CD14-positive monocyte (primary cell): ENCODE results near the gene CCNI2. TPM values are rescaled to one million over a fixed set of nuclear protein-coding genes. Genes with fewer than 3 reads are reported as not detected.

ENCODE experiments used
- DNase-seq, 3 donors: peaks; one replicate each; pipeline ENCODE4 v3.0.0-alpha.2; 2011 to 2022
- H2AFZ ChIP-seq: 2 replicates; pipeline ENCODE4 v1.6.0; 2012; ENCODE audit warnings: mild to moderate bottlenecking, low read depth, low read length, inconsistent platforms; ENCODE audit not compliant: insufficient read depth, poor library complexity, severe bottlenecking
- H3K27ac ChIP-seq, 2 donors: 1 replicate in 1 of 2; 2 replicates in 1 of 2; pipeline ENCODE4 v1.5.1; 2012 to 2013; ENCODE audit warnings: low read length in 2 of 2, control low read depth in 1 of 2, inconsistent platforms in 1 of 2, low read depth in 1 of 2, mild to moderate bottlenecking in 1 of 2
- H3K27me3 ChIP-seq, 2 donors: one replicate each; pipeline versions ENCODE4 v1.6.0 to v1.6.1; 2011 to 2013; ENCODE audit warnings: low read length in 2 of 2; ENCODE audit not compliant: control insufficient read depth in 2 of 2, insufficient read depth in 2 of 2
- H3K36me3 ChIP-seq, 2 donors: replicated peaks in 1 of 2; 1 replicate in 1 of 2; 2 replicates in 1 of 2; pipeline versions ENCODE4 v1.5.1 to v1.6.1; 2012 to 2013; ENCODE audit warnings: low read length in 2 of 2, control low read depth in 1 of 2, inconsistent platforms in 1 of 2, mild to moderate bottlenecking in 1 of 2; ENCODE audit not compliant: insufficient read depth in 2 of 2, control insufficient read depth in 1 of 2
- H3K4me1 ChIP-seq, 2 donors: 1 replicate in 1 of 2; 2 replicates in 1 of 2; pipeline versions ENCODE4 v1.5.1 to v1.6.1; 2012 to 2013; ENCODE audit warnings: low read length in 2 of 2, control low read depth in 1 of 2, inconsistent platforms in 1 of 2, mild to moderate bottlenecking in 1 of 2, moderate library complexity in 1 of 2; ENCODE audit not compliant: insufficient read depth in 2 of 2, control insufficient read depth in 1 of 2
- H3K4me2 ChIP-seq: replicated peaks from 2 replicates; pipeline ENCODE3; 2012; ENCODE audit warnings: low read length, moderate library complexity, mild to moderate bottlenecking; ENCODE audit not compliant: poor library complexity, severe bottlenecking; ENCODE audit errors: extremely low read depth
- H3K4me3 ChIP-seq, 3 experiments: fragments of 200-600 bp in 1 of 3; sonication (generic) in 1 of 3; replicated peaks in 1 of 3; 1 replicate in 2 of 3; 2 replicates in 1 of 3; pipeline ENCODE4 v1.5.1; 2011 to 2013; ENCODE audit warnings: low read length in 3 of 3, mild to moderate bottlenecking in 3 of 3, control low read depth in 2 of 3, low read depth in 2 of 3, inconsistent platforms in 1 of 3, moderate library complexity in 1 of 3
- H3K79me2 ChIP-seq: 2 replicates; pipeline ENCODE4 v1.6.0; 2012; ENCODE audit warnings: mild to moderate bottlenecking, control low read depth, inconsistent platforms, low read length, moderate library complexity; ENCODE audit not compliant: insufficient read depth
- H3K9ac ChIP-seq: 2 replicates; pipeline ENCODE4 v1.6.0; 2017; ENCODE audit warnings: low read length, mild to moderate bottlenecking; ENCODE audit not compliant: insufficient read depth, poor library complexity, severe bottlenecking
- H3K9me3 ChIP-seq, 2 donors: replicated peaks in 1 of 2; 1 replicate in 1 of 2; 2 replicates in 1 of 2; pipeline versions ENCODE4 v1.5.1 to v1.6.1; 2012 to 2013; ENCODE audit warnings: low read length in 2 of 2, control low read depth in 1 of 2; ENCODE audit not compliant: control insufficient read depth in 1 of 2, insufficient read depth in 1 of 2
- H4K20me1 ChIP-seq: 2 replicates; pipeline ENCODE4 v1.6.0; 2012; ENCODE audit warnings: mild to moderate bottlenecking, low read length, control low read depth, moderate library complexity; ENCODE audit not compliant: insufficient read depth
- H3K27ac Mint-ChIP-seq, 7 donors: one replicate each; pipeline ENCODE4 v1.8.0; 2020; ENCODE audit warnings: mild to moderate bottlenecking in 7 of 7, mixed read lengths in 7 of 7, moderate library complexity in 6 of 7, inconsistent platforms in 2 of 7
- H3K27me3 Mint-ChIP-seq, 3 donors: one replicate each; pipeline ENCODE4 v1.8.0; 2021 to 2022; ENCODE audit warnings: low read depth in 3 of 3, mild to moderate bottlenecking in 3 of 3, mixed read lengths in 3 of 3, moderate library complexity in 3 of 3, inconsistent platforms in 1 of 3
- H3K36me3 Mint-ChIP-seq, 2 donors: one replicate each; pipeline ENCODE4 v1.8.0; 2020; ENCODE audit warnings: mixed read lengths in 2 of 2, inconsistent platforms in 1 of 2, mild to moderate bottlenecking in 1 of 2
- H3K4me1 Mint-ChIP-seq: one replicate; pipeline ENCODE4 v1.8.0; 2020; ENCODE audit warnings: mild to moderate bottlenecking, mixed read lengths
- H3K4me3 Mint-ChIP-seq, 2 donors: one replicate each; pipeline ENCODE4 v1.8.0; 2020; ENCODE audit warnings: mild to moderate bottlenecking in 2 of 2, mixed read lengths in 2 of 2, moderate library complexity in 1 of 2
- H3K9me3 Mint-ChIP-seq, 7 donors: one replicate each; pipeline ENCODE4 v1.8.0; 2020 to 2022; ENCODE audit warnings: mixed read lengths in 7 of 7, mild to moderate bottlenecking in 6 of 7, moderate library complexity in 6 of 7, inconsistent platforms in 2 of 7
- CTCF ChIP-seq: fragments of 200-600 bp; IDR thresholded peaks from one replicate; pipeline ENCODE4 v1.8.0; 2022; ENCODE audit warnings: antibody characterized with exemption, mild to moderate bottlenecking
- WGBS: methylation state at CpG from one replicate; pipeline ENCODE4 v1.1.5; 2013; ENCODE audit warnings: missing lambda C conversion rate; ENCODE audit not compliant: insufficient coverage; 5-methylcytosine and 5-hydroxymethylcytosine counted together
- intact Hi-C, 2 donors: fragments of 100-400 bp; cut with micrococcal nuclease; formaldehyde crosslinking; loops; one replicate each; pipeline versions ENCODE4 v1.15.0 to v1.15.1; 2023
- polyA plus RNA-seq, 3 donors: library from polyadenylated mRNA; depleted of rRNA in 1 of 3; unstranded in 2 of 3; stranded (reverse) in 1 of 3; fragments of 300-500 nt in 2 of 3; fragments of >200 nt in 1 of 3; fragmentation: Illumina TruSeq in 2 of 3; gene quantifications; 1 replicate in 2 of 3; 2 replicates in 1 of 3; pipeline ENCODE4 v1.2.3, GENCODE V29; 2012 to 2021

The CCNI2 gene
- polyA plus RNA-seq, 3 donors: 0.72 TPM; not detected in 2

- H3K27ac Mint-ChIP-seq: peak overlapping the region in 1 of 7 donors; percentile 74
Observed at GRCh38 chr5:132762246-132763000, 15.2 kb downstream of the CCNI2 start.

More at GRCh38 chr5:132762246-132763000, 15.2 kb downstream of the CCNI2 start:
- Histone ChIP-seq H3K4me2 (no peak overlapping the region), H3K27ac (no peak overlapping the region), H2AFZ (no peak overlapping the region), H3K4me1 (peaks cover 15% of the 10 kb centered on the region in 2 donors), H3K27me3 (no peaks in the 10 kb centered on the region), H3K4me3 (no peak overlapping the region), H4K20me1 (no peaks in the 10 kb centered on the region), H3K79me2 (no peaks in the 10 kb centered on the region), H3K36me3 (no peaks in the 10 kb centered on the region), H3K9ac (no peak overlapping the region), H3K9me3 (no peaks in the 10 kb centered on the region)
- H3K27me3 Mint-ChIP-seq: peaks cover 3 to 6% (median 3%) of the 10 kb centered on the region in 3 donors
- TF ChIP-seq CTCF: no peak
- intact Hi-C loops: no loop called here
- H3K9me3 Mint-ChIP-seq: no peaks in the 10 kb centered on the region
- no peak overlapping the region for H3K4me3 Mint-ChIP-seq
- no peak for DNase-seq
- H3K4me1 Mint-ChIP-seq: peaks cover 27% of the 10 kb centered on the region
- H3K36me3 Mint-ChIP-seq: peaks cover 13 to 15% of the 10 kb centered on the region in 2 donors
- WGBS: 97% methylated on average over 11 of the region's 11 CpGs
